ENCODE data around the gene LILRB5.
"Not testable (repeated sequence)": the region's sequence is repeated elsewhere in the genome, so short reads cannot be mapped to it uniquely, and the experiment has no call there.

Gene LILRB5

GRCh38 chr19:54211235-54211634 is 45.8 kb downstream of the LILRB5 start:
- no peak for DNase-seq (ENCODE audit: low spot score)

GRCh38 chr19:54209811-54210494 is 47.1 kb downstream of the LILRB5 start:
- DNase-seq (ENCODE audit: low spot score), result no peak

- no peak for DNase-seq (ENCODE audit: low spot score)
These were observed 47.8 kb downstream of the LILRB5 start for GRCh38 chr19:54209058-54209810.

- no peak for DNase-seq (ENCODE audit: low spot score)
These were observed 48.4 kb downstream of the LILRB5 start for GRCh38 chr19:54208784-54209057.

- peak; percentile 38 for DNase-seq (ENCODE audit: low spot score)
These were observed 48.9 kb downstream of the LILRB5 start for GRCh38 chr19:54207983-54208783.

- DNase-seq (ENCODE audit: low spot score), result no peak
These were observed 49.4 kb downstream of the LILRB5 start for GRCh38 chr19:54207676-54207982.

- DNase-seq (ENCODE audit: low spot score), result not testable (repeated sequence)
These were observed 49.9 kb downstream of the LILRB5 start for GRCh38 chr19:54207193-54207592.

GRCh38 chr19:54206831-54207177 is 50.3 kb downstream of the LILRB5 start:
- no peak for DNase-seq (ENCODE audit: low spot score)

- DNase-seq (ENCODE audit: low spot score), result no peak
These were observed 50.8 kb downstream of the LILRB5 start for GRCh38 chr19:54206030-54206830.

GRCh38 chr19:54204767-54205468 is 52.2 kb downstream of the LILRB5 start:
- DNase-seq (ENCODE audit: low spot score), result no peak

- no peak for DNase-seq (ENCODE audit: low spot score)
These were observed 53.9 kb downstream of the LILRB5 start for GRCh38 chr19:54203151-54203611.

- DNase-seq (ENCODE audit: low spot score), result no peak
These were observed 55.1 kb downstream of the LILRB5 start for GRCh38 chr19:54201980-54202379.

- no peak for DNase-seq (ENCODE audit: low spot score)
These were observed 55.8 kb downstream of the LILRB5 start for GRCh38 chr19:54201172-54201701.

All from CD4-positive, alpha-beta T cell treated with Interleukin-2 at 100 ng/mL for 4 hours (primary cell).